ENCODE data around the gene PLCH1.

GRCh38 chr3:155647206-155647605, 97.7 kb downstream of the PLCH1 start:
- TF ChIP-seq EGR1 (IDR thresholded peaks at IDR 0.05; ENCODE audit: borderline replicate concordance, low read depth, low read length) (no peak), POLR2AphosphoS5 (IDR thresholded peaks at IDR 0.05; ENCODE audit: low read depth, low read length) (no peak)

Measured in H1 (cell line).